ENCODE results near the gene CHD5. TPM values are rescaled to one million over a fixed set of nuclear protein-coding genes. Genes with fewer than 3 reads are reported as not detected.

Gene CHD5
- total RNA-seq, 1 experiment from 2014 or later, result 2.4 TPM

DNA sequence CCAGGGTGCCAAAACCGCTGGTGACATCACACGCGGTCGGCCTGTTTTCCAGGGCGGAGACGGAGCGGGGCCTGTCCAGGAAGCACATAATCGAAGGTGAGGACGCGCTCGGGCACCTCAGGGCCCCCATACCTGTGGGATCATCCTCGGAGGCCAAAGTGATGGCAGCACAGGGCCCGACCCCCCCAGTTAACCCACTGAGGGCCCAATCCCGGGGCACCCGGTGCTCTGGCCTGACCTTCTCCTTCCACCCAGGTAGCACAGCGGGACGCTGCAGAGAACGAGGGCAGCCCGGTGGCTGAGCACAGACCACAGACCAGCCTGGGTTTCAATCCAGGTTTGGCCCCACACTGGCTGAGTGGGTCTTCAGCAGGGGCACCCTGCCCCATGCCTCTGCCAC is 91.2 kb downstream of the CHD5 start:
- H3K36me3 Mint-ChIP-seq, result no peaks in the 10 kb centered on the region
- peaks cover 2% of the 10 kb centered on the region; the same call in 1 of the 2 replicates for H3K4me1 Mint-ChIP-seq
- no peak for DNase-seq (ENCODE audit: low spot score)
- no peak for ATAC-seq
- ChIA-PET POLR2A (no interaction called here), CTCF (no interaction called here)
- no peaks in the 10 kb centered on the region for H3K27me3 Mint-ChIP-seq (ENCODE audit: low read depth)
- TF ChIP-seq, protein P1, sequence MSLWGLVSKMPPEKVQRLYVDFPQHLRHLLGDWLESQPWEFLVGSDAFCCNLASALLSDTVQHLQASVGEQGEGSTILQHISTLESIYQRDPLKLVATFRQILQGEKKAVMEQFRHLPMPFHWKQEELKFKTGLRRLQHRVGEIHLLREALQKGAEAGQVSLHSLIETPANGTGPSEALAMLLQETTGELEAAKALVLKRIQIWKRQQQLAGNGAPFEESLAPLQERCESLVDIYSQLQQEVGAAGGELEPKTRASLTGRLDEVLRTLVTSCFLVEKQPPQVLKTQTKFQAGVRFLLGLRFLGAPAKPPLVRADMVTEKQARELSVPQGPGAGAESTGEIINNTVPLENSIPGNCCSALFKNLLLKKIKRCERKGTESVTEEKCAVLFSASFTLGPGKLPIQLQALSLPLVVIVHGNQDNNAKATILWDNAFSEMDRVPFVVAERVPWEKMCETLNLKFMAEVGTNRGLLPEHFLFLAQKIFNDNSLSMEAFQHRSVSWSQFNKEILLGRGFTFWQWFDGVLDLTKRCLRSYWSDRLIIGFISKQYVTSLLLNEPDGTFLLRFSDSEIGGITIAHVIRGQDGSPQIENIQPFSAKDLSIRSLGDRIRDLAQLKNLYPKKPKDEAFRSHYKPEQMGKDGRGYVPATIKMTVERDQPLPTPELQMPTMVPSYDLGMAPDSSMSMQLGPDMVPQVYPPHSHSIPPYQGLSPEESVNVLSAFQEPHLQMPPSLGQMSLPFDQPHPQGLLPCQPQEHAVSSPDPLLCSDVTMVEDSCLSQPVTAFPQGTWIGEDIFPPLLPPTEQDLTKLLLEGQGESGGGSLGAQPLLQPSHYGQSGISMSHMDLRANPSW (CRISPR knock-in tag; conservative IDR thresholded peaks at IDR 0.05; ENCODE audit: low read depth), result no peak
- no peak for TF ChIP-seq ZNF423 (CRISPR knock-in tag; IDR thresholded peaks at IDR 0.05)
- TF ChIP-seq, protein P2, sequence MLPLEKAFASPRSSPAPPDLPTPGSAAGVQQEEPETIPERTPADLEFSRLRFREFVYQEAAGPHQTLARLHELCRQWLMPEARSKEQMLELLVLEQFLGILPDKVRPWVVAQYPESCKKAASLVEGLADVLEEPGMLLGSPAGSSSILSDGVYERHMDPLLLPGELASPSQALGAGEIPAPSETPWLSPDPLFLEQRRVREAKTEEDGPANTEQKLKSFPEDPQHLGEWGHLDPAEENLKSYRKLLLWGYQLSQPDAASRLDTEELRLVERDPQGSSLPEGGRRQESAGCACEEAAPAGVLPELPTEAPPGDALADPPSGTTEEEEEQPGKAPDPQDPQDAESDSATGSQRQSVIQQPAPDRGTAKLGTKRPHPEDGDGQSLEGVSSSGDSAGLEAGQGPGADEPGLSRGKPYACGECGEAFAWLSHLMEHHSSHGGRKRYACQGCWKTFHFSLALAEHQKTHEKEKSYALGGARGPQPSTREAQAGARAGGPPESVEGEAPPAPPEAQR (CRISPR knock-in tag; IDR thresholded peaks at IDR 0.05), result no peak
- H3K27ac Mint-ChIP-seq, result no peak overlapping the region
- H3K9me3 Mint-ChIP-seq, result no peaks in the 10 kb centered on the region
- no peak overlapping the region for H3K4me3 Mint-ChIP-seq

DNA sequence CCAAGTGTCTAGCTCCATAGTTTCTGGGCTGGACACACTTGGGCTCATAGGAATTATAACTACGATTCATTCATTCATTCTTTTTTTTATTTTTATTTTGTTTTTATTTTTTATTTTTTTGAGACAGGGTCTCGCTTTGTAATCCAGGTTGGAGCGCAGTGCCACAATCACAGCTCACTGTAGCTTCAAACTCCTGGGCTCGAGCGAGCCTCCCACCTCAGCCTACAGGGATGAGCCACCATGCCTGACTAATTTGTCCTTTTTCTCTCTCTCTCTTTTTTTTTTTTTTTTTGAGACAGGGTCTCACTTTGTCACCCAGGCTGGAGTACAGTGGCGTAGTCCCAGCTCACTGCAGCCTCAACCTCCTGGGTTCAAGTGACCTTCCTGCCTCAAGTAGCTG is 92.2 kb downstream of the CHD5 start:
- H3K9me3 Mint-ChIP-seq, result no peaks in the 10 kb centered on the region
- ChIA-PET POLR2A (no interaction called here), CTCF (interaction anchor here (0.6 to 2.7 kb wide), 7 partner anchors 18 to 384 kb away, joined by 3 to 8 read pairs (median 3); no protein-coding TSS in a partner anchor)
- peaks cover 2% of the 10 kb centered on the region; the same call in 1 of the 2 replicates for H3K4me1 Mint-ChIP-seq
- no peaks in the 10 kb centered on the region for H3K36me3 Mint-ChIP-seq
- no peak overlapping the region for H3K27ac Mint-ChIP-seq
- H3K27me3 Mint-ChIP-seq (ENCODE audit: low read depth), result no peaks in the 10 kb centered on the region
- no peak overlapping the region for H3K4me3 Mint-ChIP-seq
- DNase-seq (ENCODE audit: low spot score) (no peak), ATAC-seq (no peak)
- TF ChIP-seq CREB1 (CRISPR knock-in tag; IDR thresholded peaks at IDR 0.05) (no peak), ZNF423 (CRISPR knock-in tag; IDR thresholded peaks at IDR 0.05) (no peak), ZNF232 (CRISPR knock-in tag; IDR thresholded peaks at IDR 0.05) (no peak), SOX15 (CRISPR knock-in tag; IDR thresholded peaks at IDR 0.05) (no peak)
- TF ChIP-seq, protein P3, sequence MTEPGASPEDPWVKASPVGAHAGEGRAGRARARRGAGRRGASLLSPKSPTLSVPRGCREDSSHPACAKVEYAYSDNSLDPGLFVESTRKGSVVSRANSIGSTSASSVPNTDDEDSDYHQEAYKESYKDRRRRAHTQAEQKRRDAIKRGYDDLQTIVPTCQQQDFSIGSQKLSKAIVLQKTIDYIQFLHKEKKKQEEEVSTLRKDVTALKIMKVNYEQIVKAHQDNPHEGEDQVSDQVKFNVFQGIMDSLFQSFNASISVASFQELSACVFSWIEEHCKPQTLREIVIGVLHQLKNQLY (CRISPR knock-in tag; IDR thresholded peaks at IDR 0.05), result no peak

DNA sequence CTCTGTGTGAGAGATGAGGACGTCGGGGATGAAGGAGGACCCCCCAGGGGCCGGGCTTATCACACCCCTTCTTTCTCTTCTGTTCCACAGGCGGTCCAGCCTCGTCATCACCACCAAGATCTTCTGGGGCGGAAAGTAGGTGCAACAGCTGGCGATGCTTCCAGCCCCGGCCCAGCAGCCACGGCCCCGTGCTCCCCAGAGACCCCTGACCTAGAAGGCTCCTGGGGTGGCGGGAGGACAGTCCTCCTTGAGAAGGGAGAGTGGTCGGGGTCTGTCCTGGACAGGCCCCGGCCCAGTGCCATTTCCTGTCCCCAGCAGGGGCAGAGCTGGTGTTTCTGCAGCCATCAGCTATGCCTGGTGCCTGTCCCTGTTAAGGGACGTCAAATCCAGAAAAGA is 92.7 kb downstream of the CHD5 start:
- Mint-ChIP-seq H3K4me1 (peaks cover 2% of the 10 kb centered on the region; the same call in 1 of the 2 replicates), H3K9me3 (no peaks in the 10 kb centered on the region), H3K27ac (no peak overlapping the region), H3K4me3 (no peak overlapping the region), H3K27me3 (ENCODE audit: low read depth) (no peaks in the 10 kb centered on the region), H3K36me3 (no peaks in the 10 kb centered on the region)
- ChIA-PET POLR2A (no interaction called here), CTCF (interaction anchor here (0.6 to 2.7 kb wide), 6 partner anchors 19 to 385 kb away, joined by 3 to 8 read pairs (median 4); no protein-coding TSS in a partner anchor)
- no peak for ATAC-seq
- DNase-seq (ENCODE audit: low spot score), result no peak
- TF ChIP-seq, protein P4, sequence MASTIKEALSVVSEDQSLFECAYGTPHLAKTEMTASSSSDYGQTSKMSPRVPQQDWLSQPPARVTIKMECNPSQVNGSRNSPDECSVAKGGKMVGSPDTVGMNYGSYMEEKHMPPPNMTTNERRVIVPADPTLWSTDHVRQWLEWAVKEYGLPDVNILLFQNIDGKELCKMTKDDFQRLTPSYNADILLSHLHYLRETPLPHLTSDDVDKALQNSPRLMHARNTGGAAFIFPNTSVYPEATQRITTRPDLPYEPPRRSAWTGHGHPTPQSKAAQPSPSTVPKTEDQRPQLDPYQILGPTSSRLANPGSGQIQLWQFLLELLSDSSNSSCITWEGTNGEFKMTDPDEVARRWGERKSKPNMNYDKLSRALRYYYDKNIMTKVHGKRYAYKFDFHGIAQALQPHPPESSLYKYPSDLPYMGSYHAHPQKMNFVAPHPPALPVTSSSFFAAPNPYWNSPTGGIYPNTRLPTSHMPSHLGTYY (CRISPR knock-in tag; IDR thresholded peaks at IDR 0.05), result no peak
- TF ChIP-seq TEAD4 (CRISPR knock-in tag; IDR thresholded peaks at IDR 0.05), result no peak
- no peak for TF ChIP-seq FOXJ3 (CRISPR knock-in tag; IDR thresholded peaks at IDR 0.05; ENCODE audit: borderline replicate concordance)

DNA sequence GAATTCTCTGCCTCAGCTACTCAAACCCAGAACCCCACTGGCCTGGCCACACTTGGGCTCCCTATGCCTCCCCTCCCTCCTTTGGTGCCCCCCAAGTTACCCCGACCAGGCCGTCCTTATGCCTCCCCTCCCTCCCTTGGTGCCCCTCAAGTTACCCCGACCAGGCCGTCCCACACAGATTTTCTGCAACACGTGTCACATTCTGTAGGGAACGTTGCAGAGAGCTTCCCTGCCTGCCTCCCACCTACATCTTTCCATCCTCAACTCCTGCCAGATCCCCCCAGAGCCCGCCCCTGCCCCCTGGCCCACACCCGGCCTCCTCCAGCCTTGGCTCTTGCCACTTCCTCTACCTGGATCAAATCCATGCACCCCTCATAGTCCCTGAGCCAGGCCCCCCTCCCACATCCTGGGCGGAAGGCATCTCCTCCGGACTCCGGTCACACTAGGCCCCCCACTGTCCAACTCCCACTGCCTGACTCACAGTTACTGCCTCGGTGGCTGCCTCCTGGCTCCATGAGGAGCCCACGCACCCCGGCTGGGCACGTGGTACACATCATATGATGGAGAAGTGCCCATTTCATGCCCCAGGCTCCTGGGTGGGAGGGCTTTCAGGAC is 93.3 kb downstream of the CHD5 start:
- Mint-ChIP-seq H3K36me3 (no peaks in the 10 kb centered on the region), H3K27me3 (ENCODE audit: low read depth) (no peaks in the 10 kb centered on the region), H3K9me3 (no peaks in the 10 kb centered on the region), H3K4me1 (peaks cover 2% of the 10 kb centered on the region; the same call in 1 of the 2 replicates), H3K4me3 (no peak overlapping the region), H3K27ac (no peak overlapping the region)
- ChIA-PET CTCF (interaction anchor here (0.5 to 2.7 kb wide), 5 partner anchors 19 to 116 kb away, joined by 3 to 8 read pairs (median 4); no protein-coding TSS in a partner anchor), POLR2A (no interaction called here)
- DNase-seq (ENCODE audit: low spot score) (no peak), ATAC-seq (no peak)
- TF ChIP-seq GTF2I (CRISPR knock-in tag; conservative IDR thresholded peaks at IDR 0.05), result no peak
- TF ChIP-seq MYBL2 (CRISPR knock-in tag; IDR thresholded peaks at IDR 0.05), result no peak
- TF ChIP-seq, protein P5, sequence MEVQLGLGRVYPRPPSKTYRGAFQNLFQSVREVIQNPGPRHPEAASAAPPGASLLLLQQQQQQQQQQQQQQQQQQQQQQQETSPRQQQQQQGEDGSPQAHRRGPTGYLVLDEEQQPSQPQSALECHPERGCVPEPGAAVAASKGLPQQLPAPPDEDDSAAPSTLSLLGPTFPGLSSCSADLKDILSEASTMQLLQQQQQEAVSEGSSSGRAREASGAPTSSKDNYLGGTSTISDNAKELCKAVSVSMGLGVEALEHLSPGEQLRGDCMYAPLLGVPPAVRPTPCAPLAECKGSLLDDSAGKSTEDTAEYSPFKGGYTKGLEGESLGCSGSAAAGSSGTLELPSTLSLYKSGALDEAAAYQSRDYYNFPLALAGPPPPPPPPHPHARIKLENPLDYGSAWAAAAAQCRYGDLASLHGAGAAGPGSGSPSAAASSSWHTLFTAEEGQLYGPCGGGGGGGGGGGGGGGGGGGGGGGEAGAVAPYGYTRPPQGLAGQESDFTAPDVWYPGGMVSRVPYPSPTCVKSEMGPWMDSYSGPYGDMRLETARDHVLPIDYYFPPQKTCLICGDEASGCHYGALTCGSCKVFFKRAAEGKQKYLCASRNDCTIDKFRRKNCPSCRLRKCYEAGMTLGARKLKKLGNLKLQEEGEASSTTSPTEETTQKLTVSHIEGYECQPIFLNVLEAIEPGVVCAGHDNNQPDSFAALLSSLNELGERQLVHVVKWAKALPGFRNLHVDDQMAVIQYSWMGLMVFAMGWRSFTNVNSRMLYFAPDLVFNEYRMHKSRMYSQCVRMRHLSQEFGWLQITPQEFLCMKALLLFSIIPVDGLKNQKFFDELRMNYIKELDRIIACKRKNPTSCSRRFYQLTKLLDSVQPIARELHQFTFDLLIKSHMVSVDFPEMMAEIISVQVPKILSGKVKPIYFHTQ (CRISPR knock-in tag; IDR thresholded peaks at IDR 0.05), result no peak
- no peak for TF ChIP-seq GRHL2 (CRISPR knock-in tag; IDR thresholded peaks at IDR 0.05; ENCODE audit: insufficient replicate concordance, severe bottlenecking)
- TF ChIP-seq NFYB (CRISPR knock-in tag; conservative IDR thresholded peaks at IDR 0.05; ENCODE audit: low read depth), result no peak
- TF ChIP-seq, protein P6, sequence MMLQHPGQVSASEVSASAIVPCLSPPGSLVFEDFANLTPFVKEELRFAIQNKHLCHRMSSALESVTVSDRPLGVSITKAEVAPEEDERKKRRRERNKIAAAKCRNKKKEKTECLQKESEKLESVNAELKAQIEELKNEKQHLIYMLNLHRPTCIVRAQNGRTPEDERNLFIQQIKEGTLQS (CRISPR knock-in tag; conservative IDR thresholded peaks at IDR 0.05), result no peak
- TF ChIP-seq CBFB (CRISPR knock-in tag; IDR thresholded peaks at IDR 0.05; ENCODE audit: low read depth), result no peak
- TF ChIP-seq, protein P2 (CRISPR knock-in tag; IDR thresholded peaks at IDR 0.05), result no peak
- no peak for TF ChIP-seq SOX15 (CRISPR knock-in tag; IDR thresholded peaks at IDR 0.05)
- TF ChIP-seq CREB1 (CRISPR knock-in tag; IDR thresholded peaks at IDR 0.05), result no peak
